Measurements from ENCODE around the gene CEACAM8. TPM values are rescaled to one million over a fixed set of nuclear protein-coding genes. Genes with fewer than 3 reads are reported as not detected.

CEACAM8 gene
- total and polyA plus RNA-seq, 2 donors (not counting 1 experiment from before 2014, with no cell fraction given): not detected

DNA sequence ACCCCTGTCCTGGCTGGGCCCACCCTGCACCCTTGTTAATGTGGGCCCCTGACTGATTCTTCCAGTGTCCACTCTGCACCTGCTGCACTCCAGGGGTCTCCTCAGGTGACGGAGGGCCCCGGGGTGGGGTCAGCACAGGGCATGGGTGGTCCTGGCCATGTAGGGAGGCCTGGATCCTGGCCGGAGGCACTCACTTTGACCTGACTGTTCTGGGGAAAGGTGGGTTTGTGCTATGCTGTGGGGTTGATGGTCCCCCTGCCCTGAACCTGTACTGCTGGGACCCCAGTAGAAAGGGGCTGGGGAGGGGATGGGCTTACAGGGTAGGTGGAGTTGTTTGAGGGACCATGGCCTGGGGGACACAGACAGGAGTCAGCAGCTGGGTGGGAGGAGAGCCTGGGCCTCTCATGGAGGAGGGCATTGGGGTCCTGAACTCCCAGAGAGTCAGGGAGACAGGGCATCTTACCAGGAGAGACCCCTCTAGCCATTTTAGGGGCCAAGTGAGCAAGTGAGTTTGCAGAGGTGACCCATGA, 40.6 kb downstream of the CEACAM8 start:
- no peak overlapping the region for H3K9ac ChIP-seq (ENCODE audit: low read length)
- ChIA-PET POLR2A (no interaction called here), CTCF (no interaction called here)
- H3K27ac Mint-ChIP-seq: no peak overlapping the region
- no peak overlapping the region for H3K4me3 Mint-ChIP-seq
- H3K36me3 ChIP-seq (replicated peaks in 1 of 2; ENCODE audit: control extremely low read depth in 1 of 2, control insufficient read depth in 1 of 2, extremely low read depth in 1 of 2, insufficient read depth in 2 of 2, low read length in 1 of 2): no peaks in the 10 kb centered on the region
- TF ChIP-seq EZH2 (IDR thresholded peaks at IDR 0.05; ENCODE audit: borderline replicate concordance, insufficient read depth, low read depth, low read length, poor library complexity, severe bottlenecking): no peak
- TF ChIP-seq CTCF (IDR thresholded peaks at IDR 0.05): no peak
- H3K79me2 ChIP-seq (ENCODE audit: control insufficient read depth, insufficient read depth, low read length): no peaks in the 10 kb centered on the region
- WGBS (ENCODE audit: insufficient coverage): 89% methylated on average over 1 of the region's 3 CpGs
- peaks cover 0 to 25% (median 0%) of the 10 kb centered on the region in 4 experiments for H3K27me3 ChIP-seq (replicated peaks in 1 of 4; ENCODE audit: control extremely low read depth in 1 of 4, control insufficient read depth in 3 of 4, insufficient read depth in 4 of 4, low read length in 3 of 4)
- no peak for DNase-seq
- no peak for ATAC-seq (ENCODE audit: low read depth)
- H2AFZ ChIP-seq (ENCODE audit: insufficient read depth, low read depth, low read length, poor library complexity, severe bottlenecking): no peak overlapping the region
- intact Hi-C loops (cut with micrococcal nuclease): no loop called here
- peaks cover 4% of the 10 kb centered on the region for H3K9me3 Mint-ChIP-seq (ENCODE audit: insufficient read depth)
- no peaks in the 10 kb centered on the region for H4K20me1 ChIP-seq (ENCODE audit: control insufficient read depth, insufficient read depth, low read length, poor library complexity, severe bottlenecking)
- H3K27ac ChIP-seq (ENCODE audit: low read length in 2 of 2): no peak overlapping the region
- peaks cover 26% of the 10 kb centered on the region for H3K4me1 Mint-ChIP-seq
- peaks cover 0 to 23% (median 0%) of the 10 kb centered on the region in 3 donors for H3K9me3 ChIP-seq (ENCODE audit: control extremely low read depth in 1 of 3, control insufficient read depth in 2 of 3, insufficient read depth in 1 of 3, low read length in 2 of 3)
- H3K4me3 ChIP-seq (ENCODE audit: control extremely low read depth in 1 of 5, extremely low read depth in 1 of 5, insufficient read depth in 1 of 5, low read depth in 2 of 5, low read length in 4 of 5): no peak overlapping the region
- peak overlapping the region; percentile 44 for H3K4me2 ChIP-seq (replicated peaks; ENCODE audit: low read depth, low read length, poor library complexity, severe bottlenecking)
- H3K27me3 Mint-ChIP-seq: peaks cover 42% of the 10 kb centered on the region
- peaks cover 25 to 26% of the 10 kb centered on the region in 2 donors for H3K4me1 ChIP-seq (ENCODE audit: control insufficient read depth in 2 of 2, insufficient read depth in 2 of 2, low read length in 2 of 2)

DNA sequence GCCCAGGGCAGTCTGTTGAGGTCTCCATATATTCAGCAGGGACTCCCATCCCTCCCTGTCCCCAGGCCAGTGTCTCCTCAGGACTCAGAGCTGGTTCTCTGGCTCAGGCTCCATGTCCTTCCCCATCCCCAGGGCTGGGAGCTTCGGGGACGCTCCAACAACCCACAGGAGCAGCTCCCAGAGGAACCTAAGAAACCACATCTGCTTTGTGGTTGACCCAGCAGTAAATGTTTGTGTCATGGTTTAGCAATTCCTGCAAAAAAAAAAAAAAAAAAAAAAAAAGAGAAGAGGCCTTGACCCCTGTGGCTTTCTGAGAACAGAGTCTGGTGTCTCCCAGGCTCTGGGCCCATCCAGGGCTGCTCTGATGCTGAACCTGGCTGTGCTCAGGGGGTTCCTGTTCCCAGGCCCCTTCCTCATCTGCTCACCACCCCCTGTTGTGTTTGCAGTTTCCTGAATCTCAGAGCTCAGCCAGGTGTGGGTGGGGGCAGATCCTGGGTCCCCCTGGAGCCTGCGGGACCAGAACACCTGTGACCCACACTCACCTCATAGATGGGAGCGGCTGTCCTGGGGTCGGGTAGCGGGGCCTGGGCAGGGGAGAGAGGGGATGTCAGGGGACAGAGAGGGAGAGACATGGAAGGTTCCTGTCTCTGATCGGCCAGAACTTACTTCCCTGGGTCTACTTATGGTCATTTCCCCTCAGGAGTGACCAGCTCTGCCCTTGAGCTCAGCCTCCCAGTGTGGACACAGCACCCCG, 41.3 kb downstream of the CEACAM8 start:
- ChIA-PET CTCF (interaction anchor here (0.8 to 0.9 kb wide), 2 partner anchors 13 to 42 kb away, joined by 3 to 4 read pairs; no protein-coding TSS in a partner anchor), POLR2A (no interaction called here)
- H3K9me3 ChIP-seq (ENCODE audit: control extremely low read depth in 1 of 3, control insufficient read depth in 2 of 3, insufficient read depth in 1 of 3, low read length in 2 of 3): peaks cover 0 to 23% (median 0%) of the 10 kb centered on the region in 3 donors
- 62% methylated on average over 4 of the region's 8 CpGs for WGBS (ENCODE audit: insufficient coverage)
- H4K20me1 ChIP-seq (ENCODE audit: control insufficient read depth, insufficient read depth, low read length, poor library complexity, severe bottlenecking): no peaks in the 10 kb centered on the region
- H3K4me2 ChIP-seq (replicated peaks; ENCODE audit: low read depth, low read length, poor library complexity, severe bottlenecking): peak overlapping the region; percentile 44
- Mint-ChIP-seq H3K4me1 (peaks cover 26% of the 10 kb centered on the region), H3K27me3 (peaks cover 39% of the 10 kb centered on the region), H3K4me3 (no peak overlapping the region), H3K27ac (no peak overlapping the region), H3K9me3 (ENCODE audit: insufficient read depth) (peaks cover 4% of the 10 kb centered on the region)
- ATAC-seq (ENCODE audit: low read depth): no peak
- H3K27me3 ChIP-seq (replicated peaks in 1 of 4; ENCODE audit: control extremely low read depth in 1 of 4, control insufficient read depth in 3 of 4, insufficient read depth in 4 of 4, low read length in 3 of 4): peaks cover 0 to 25% (median 0%) of the 10 kb centered on the region in 4 experiments
- H2AFZ ChIP-seq (ENCODE audit: insufficient read depth, low read depth, low read length, poor library complexity, severe bottlenecking): no peak overlapping the region
- DNase-seq: no peak
- TF ChIP-seq CTCF (IDR thresholded peaks at IDR 0.05): no peak
- no peak for TF ChIP-seq EZH2 (IDR thresholded peaks at IDR 0.05; ENCODE audit: borderline replicate concordance, insufficient read depth, low read depth, low read length, poor library complexity, severe bottlenecking)
- peaks cover 25 to 26% of the 10 kb centered on the region in 2 donors for H3K4me1 ChIP-seq (ENCODE audit: control insufficient read depth in 2 of 2, insufficient read depth in 2 of 2, low read length in 2 of 2)
- no peaks in the 10 kb centered on the region for H3K36me3 ChIP-seq (replicated peaks in 1 of 2; ENCODE audit: control extremely low read depth in 1 of 2, control insufficient read depth in 1 of 2, extremely low read depth in 1 of 2, insufficient read depth in 2 of 2, low read length in 1 of 2)
- H3K79me2 ChIP-seq (ENCODE audit: control insufficient read depth, insufficient read depth, low read length): no peaks in the 10 kb centered on the region
- H3K9ac ChIP-seq (ENCODE audit: low read length): no peak overlapping the region
- intact Hi-C loops (cut with micrococcal nuclease): no loop called here
- no peak overlapping the region for H3K4me3 ChIP-seq (ENCODE audit: control extremely low read depth in 1 of 5, extremely low read depth in 1 of 5, insufficient read depth in 1 of 5, low read depth in 2 of 5, low read length in 4 of 5)
- no peak overlapping the region for H3K27ac ChIP-seq (ENCODE audit: low read length in 2 of 2)

Measured in B cell (primary cell).